ENCODE results near the gene CRTC3.

- TF ChIP-seq EZH2phosphoT487 (IDR thresholded peaks at IDR 0.05; ENCODE audit: low read depth, severe bottlenecking, unreplicated experiment) (no peak), CTCF (IDR thresholded peaks at IDR 0.05; ENCODE audit: poor library complexity) (no peak)
These were observed 69.9 kb downstream of the CRTC3 start for GRCh38 chr15:90599644-90600043.
